PC-3 (cell line): Measurements from ENCODE around the gene RAC3. TPM values are rescaled to one million over a fixed set of nuclear protein-coding genes. Genes with fewer than 3 reads are reported as not detected.
A peak's percentile ranks its signal among the peaks of the same experiment; 100 is the strongest.

Source experiments
- ATAC-seq: fragments of 200-7000 bp; cut with Tn5 transposase; 2 replicates; pipeline ENCODE4 v1.9.1; 2020; ENCODE audit warnings: mild to moderate bottlenecking, moderate library complexity
- BruUV-seq: library from RNA; stranded (reverse); fragments of 400-500 nt; replicated peaks from 2 replicates; lab custom pipeline; 2021; lab: Mats Ljungman, UMichigan
- CTCF ChIA-PET: fragments of 300-600 bp; sonication (Branson Sonifier 250); formaldehyde crosslinking; loops from one replicate; lab custom pipeline; 2022; ENCODE audit warnings: antibody characterized with exemption; lab: Charles Lee
- POLR2A ChIA-PET: fragments of 300-600 bp; sonication (Branson Sonifier 250); formaldehyde crosslinking; loops from one replicate; lab custom pipeline; 2022; ENCODE audit warnings: antibody characterized with exemption; ENCODE audit not compliant: unreplicated experiment; lab: Charles Lee
- DNase-seq: peaks from one replicate; pipeline ENCODE4 v3.0.0-alpha.2; 2015
- H2AFZ ChIP-seq: fragments of 300-600 bp; sonication (generic); 2 replicates; pipeline ENCODE4 v1.6.0; 2016; ENCODE audit warnings: antibody characterized with exemption, low read length
- H3F3A ChIP-seq: fragments of 300-600 bp; sonication (generic); one replicate; pipeline ENCODE4 v1.6.0; 2017; ENCODE audit warnings: antibody characterized with exemption, low read length, control low read depth, mild to moderate bottlenecking; ENCODE audit not compliant: unreplicated experiment
- H3K27ac ChIP-seq: fragments of 300-600 bp; sonication (generic); 2 replicates; pipeline ENCODE4 v1.5.1; 2016; ENCODE audit warnings: mild to moderate bottlenecking, low read length
- H3K27me3 ChIP-seq: fragments of 300-600 bp; sonication (generic); 2 replicates; pipeline ENCODE4 v1.6.1; 2016; ENCODE audit warnings: low read length, mixed read lengths
- H3K36me3 ChIP-seq: fragments of 300-600 bp; sonication (generic); 2 replicates; pipeline ENCODE4 v1.6.1; 2016; ENCODE audit warnings: low read depth, mixed run types, low read length, mixed read lengths
- H3K4me1 ChIP-seq: fragments of 300-600 bp; sonication (generic); 2 replicates; pipeline ENCODE4 v1.5.1; 2016; ENCODE audit warnings: low read length; ENCODE audit not compliant: insufficient read depth
- H3K4me2 ChIP-seq: fragments of 300-600 bp; sonication (generic); 2 replicates; pipeline ENCODE4 v1.6.0; 2016; ENCODE audit warnings: low read length
- H3K4me3 ChIP-seq: fragments of 300-600 bp; sonication (generic); 2 replicates; pipeline ENCODE4 v1.5.1; 2016; ENCODE audit warnings: mild to moderate bottlenecking, low read length, mixed read lengths
- H3K79me2 ChIP-seq: fragments of 300-600 bp; sonication (generic); 2 replicates; pipeline ENCODE4 v1.6.1; 2017; ENCODE audit warnings: low read length, mixed read lengths
- H3K9ac ChIP-seq: fragments of 300-600 bp; sonication (generic); 2 replicates; pipeline ENCODE4 v1.6.0; 2016; ENCODE audit warnings: mild to moderate bottlenecking, low read length
- H3K9me2 ChIP-seq: fragments of 300-600 bp; sonication (generic); replicated peaks from 2 replicates; pipeline ENCODE4 v1.6.1; 2016; ENCODE audit warnings: mixed run types, low read length, mixed read lengths
- H3K9me3 ChIP-seq: fragments of 300-600 bp; sonication (generic); 2 replicates; pipeline ENCODE4 v1.6.1; 2016; ENCODE audit warnings: low read length, mixed read lengths
- H4K20me1 ChIP-seq: fragments of 300-600 bp; sonication (generic); 2 replicates; pipeline ENCODE4 v1.6.1; 2016; ENCODE audit warnings: low read length, mixed read lengths
- EZH2 ChIP-seq: fragments of 300-600 bp; sonication (generic); IDR thresholded peaks from one replicate; pipeline ENCODE4 v1.6.1; 2017; ENCODE audit warnings: antibody characterized with exemption, mild to moderate bottlenecking, low read length; ENCODE audit not compliant: unreplicated experiment
- EZH2phosphoT487 ChIP-seq: fragments of 300-600 bp; sonication (generic); IDR thresholded peaks from 2 replicates; pipeline ENCODE4 v1.6.1; 2018; ENCODE audit warnings: mild to moderate bottlenecking, antibody characterized with exemption, low read length, borderline replicate concordance
- intact Hi-C: fragments of 100-400 bp; cut with micrococcal nuclease; formaldehyde crosslinking; loops from 2 replicates; pipeline ENCODE4 v1.9.0; 2023
- total RNA-seq: library from RNA; depleted of rRNA; stranded (reverse); fragments of >200 nt; gene quantifications from 2 replicates; pipeline ENCODE4 v1.2.3, GENCODE V29; 2014; rRNA removed
- TF ChIP-seq, protein P1 (sequence below): fragments of 300-600 bp; sonication (generic); conservative IDR thresholded peaks from 2 replicates; pipeline ENCODE4 v1.5.1; 2017; ENCODE audit warnings: antibody characterized with exemption, low read depth, mild to moderate bottlenecking, low read length

The RAC3 gene
- total RNA-seq, 1 experiment from 2014 or later, result 52.2 TPM

GRCh38 chr17:82082456-82082855 lies 51.0 kb downstream of the RAC3 start:
- no peaks in the 10 kb centered on the region for H3K9me2 ChIP-seq
- ChIA-PET CTCF (no interaction called here), POLR2A (no interaction called here)
- no peaks in the 10 kb centered on the region for H3F3A ChIP-seq
- H4K20me1 ChIP-seq, result no peaks in the 10 kb centered on the region
- H3K27me3 ChIP-seq, result no peaks in the 10 kb centered on the region
- no peak for ATAC-seq
- H3K4me1 ChIP-seq, result no peaks in the 10 kb centered on the region
- H3K27ac ChIP-seq, result no peak overlapping the region
- TF ChIP-seq EZH2phosphoT487 (no peak), EZH2 (no peak)
- TF ChIP-seq, protein P1, sequence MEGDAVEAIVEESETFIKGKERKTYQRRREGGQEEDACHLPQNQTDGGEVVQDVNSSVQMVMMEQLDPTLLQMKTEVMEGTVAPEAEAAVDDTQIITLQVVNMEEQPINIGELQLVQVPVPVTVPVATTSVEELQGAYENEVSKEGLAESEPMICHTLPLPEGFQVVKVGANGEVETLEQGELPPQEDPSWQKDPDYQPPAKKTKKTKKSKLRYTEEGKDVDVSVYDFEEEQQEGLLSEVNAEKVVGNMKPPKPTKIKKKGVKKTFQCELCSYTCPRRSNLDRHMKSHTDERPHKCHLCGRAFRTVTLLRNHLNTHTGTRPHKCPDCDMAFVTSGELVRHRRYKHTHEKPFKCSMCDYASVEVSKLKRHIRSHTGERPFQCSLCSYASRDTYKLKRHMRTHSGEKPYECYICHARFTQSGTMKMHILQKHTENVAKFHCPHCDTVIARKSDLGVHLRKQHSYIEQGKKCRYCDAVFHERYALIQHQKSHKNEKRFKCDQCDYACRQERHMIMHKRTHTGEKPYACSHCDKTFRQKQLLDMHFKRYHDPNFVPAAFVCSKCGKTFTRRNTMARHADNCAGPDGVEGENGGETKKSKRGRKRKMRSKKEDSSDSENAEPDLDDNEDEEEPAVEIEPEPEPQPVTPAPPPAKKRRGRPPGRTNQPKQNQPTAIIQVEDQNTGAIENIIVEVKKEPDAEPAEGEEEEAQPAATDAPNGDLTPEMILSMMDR, result no peak
- no peak overlapping the region for H2AFZ ChIP-seq
- no peaks in the 10 kb centered on the region for H3K9me3 ChIP-seq
- no peak for DNase-seq
- H3K9ac ChIP-seq, result no peak overlapping the region
- no peak overlapping the region for H3K4me3 ChIP-seq
- no peak overlapping the region for H3K4me2 ChIP-seq
- H3K36me3 ChIP-seq, result peaks cover 68% of the 10 kb centered on the region
- no peaks in the 10 kb centered on the region for H3K79me2 ChIP-seq
- no TSS peak for BruUV-seq
- intact Hi-C loops, result no loop called here

DNA sequence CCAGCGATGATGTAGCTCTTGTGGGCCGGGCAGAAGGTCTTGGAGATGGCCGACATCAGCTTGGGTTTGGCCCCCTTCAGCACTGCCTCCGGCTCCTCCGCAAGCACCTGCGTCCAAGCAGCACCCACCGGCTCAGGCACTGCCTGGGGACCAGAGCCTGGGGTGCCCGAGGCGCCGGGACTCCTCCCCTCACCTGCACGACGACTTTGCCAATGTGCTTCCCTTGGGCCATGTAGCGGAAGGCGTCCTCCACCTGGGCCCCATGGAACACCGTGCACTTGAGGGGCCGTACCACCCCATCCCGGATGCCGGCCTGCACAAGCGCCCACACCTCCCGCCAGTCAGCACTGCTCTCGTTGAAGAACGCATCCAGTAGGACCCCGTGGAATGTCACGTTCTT lies 51.5 kb downstream of the RAC3 start:
- H3K4me2 ChIP-seq, result no peak overlapping the region
- no peaks in the 10 kb centered on the region for H3F3A ChIP-seq
- ATAC-seq, result no peak
- H4K20me1 ChIP-seq, result no peaks in the 10 kb centered on the region
- H3K4me3 ChIP-seq, result no peak overlapping the region
- H3K36me3 ChIP-seq, result peaks cover 70% of the 10 kb centered on the region
- H3K27me3 ChIP-seq, result no peaks in the 10 kb centered on the region
- TF ChIP-seq, protein P1, result no peak
- TF ChIP-seq EZH2, result no peak
- TF ChIP-seq EZH2phosphoT487, result no peak
- H2AFZ ChIP-seq, result no peak overlapping the region
- no peak overlapping the region for H3K9ac ChIP-seq
- DNase-seq, result no peak
- intact Hi-C loops, result no loop called here
- ChIA-PET POLR2A (no interaction called here), CTCF (no interaction called here)
- H3K4me1 ChIP-seq, result no peaks in the 10 kb centered on the region
- H3K9me2 ChIP-seq, result no peaks in the 10 kb centered on the region
- no peaks in the 10 kb centered on the region for H3K79me2 ChIP-seq
- H3K9me3 ChIP-seq, result no peaks in the 10 kb centered on the region
- TSS peak; percentile 40 for BruUV-seq
- H3K27ac ChIP-seq, result no peak overlapping the region

Other genes with a start within 250 kb of the RAC3 start
- gene GCGR, start 227.5 kb upstream of the RAC3 start, total RNA-seq, result 0.11 TPM in 1 of 2 replicates, not detected in the other
- gene MCRIP1, start 198.4 kb upstream of the RAC3 start, total RNA-seq, result 73.4 and 90.9 TPM in 2 replicates
- not detected in 2 replicates for gene PPP1R27, start 196.6 kb upstream of the RAC3 start, total RNA-seq
- 969 and 1,089 TPM in 2 replicates for gene P4HB, start 171.1 kb upstream of the RAC3 start, total RNA-seq
- 201 and 261 TPM in 2 replicates for gene ARHGDIA, start 160.3 kb upstream of the RAC3 start, total RNA-seq
- 496 and 633 TPM in 2 replicates for gene ALYREF, start 140.1 kb upstream of the RAC3 start, total RNA-seq
- gene ANAPC11, start 140.0 kb upstream of the RAC3 start, total RNA-seq, result 243 and 268 TPM in 2 replicates
- gene NPB, start 129.4 kb upstream of the RAC3 start, total RNA-seq, result 0.07 and 0.17 TPM in 2 replicates
- gene PCYT2, start 120.3 kb upstream of the RAC3 start, total RNA-seq, result 33.3 and 42.7 TPM in 2 replicates
- gene SIRT7, start 113.5 kb upstream of the RAC3 start, total RNA-seq, result 51.6 and 70.8 TPM in 2 replicates
- gene MAFG, start 103.9 kb upstream of the RAC3 start, total RNA-seq, result 22.9 and 37.5 TPM in 2 replicates
- 144 and 169 TPM in 2 replicates for gene PYCR1, start 94.4 kb upstream of the RAC3 start, total RNA-seq
- not detected in 2 replicates for gene MYADML2, start 84.4 kb upstream of the RAC3 start, total RNA-seq
- gene NOTUM, start 70.5 kb upstream of the RAC3 start, total RNA-seq, result 0.75 TPM in 1 of 2 replicates, not detected in the other
- gene ASPSCR1, start 54.0 kb upstream of the RAC3 start, total RNA-seq, result 31.5 and 48.2 TPM in 2 replicates
- 344 and 390 TPM in 2 replicates for gene CENPX, start 8.8 kb upstream of the RAC3 start, total RNA-seq
- 71.5 and 90.0 TPM in 2 replicates for gene LRRC45, start 8.4 kb upstream of the RAC3 start, total RNA-seq
- 135 and 142 TPM in 2 replicates for gene DCXR, start 6.0 kb downstream of the RAC3 start, total RNA-seq
- 46.7 and 46.8 TPM in 2 replicates for gene RFNG, start 20.1 kb downstream of the RAC3 start, total RNA-seq
- 240 and 287 TPM in 2 replicates for gene GPS1, start 20.2 kb downstream of the RAC3 start, total RNA-seq
- 205 and 262 TPM in 2 replicates for gene DUS1L, start 34.1 kb downstream of the RAC3 start, total RNA-seq
- 269 and 364 TPM in 2 replicates for gene FASN, start 66.6 kb downstream of the RAC3 start, total RNA-seq
- gene CCDC57, start 181.2 kb downstream of the RAC3 start, total RNA-seq, result 35.0 and 36.6 TPM in 2 replicates
- 286 and 447 TPM in 2 replicates for gene SLC16A3, start 197.4 kb downstream of the RAC3 start, total RNA-seq
- 58.6 and 73.5 TPM in 2 replicates for gene CSNK1D, start 242.0 kb downstream of the RAC3 start, total RNA-seq